Astrocyte (in vitro differentiated cells and primary cell): ENCODE measurements around the gene INPP4B.

Experiments
- CTCF ChIP-seq: IDR thresholded peaks from 2 replicates; pipeline ENCODE4 v1.5.1; 2011; ENCODE audit warnings: low read depth, mild to moderate bottlenecking, inconsistent platforms, low read length, moderate library complexity; ENCODE audit not compliant: insufficient read depth
- EZH2 ChIP-seq: IDR thresholded peaks from 2 replicates; pipeline ENCODE4 v1.6.1; 2012; ENCODE audit warnings: mild to moderate bottlenecking, low read length, inconsistent platforms; ENCODE audit not compliant: insufficient read depth

DNA sequence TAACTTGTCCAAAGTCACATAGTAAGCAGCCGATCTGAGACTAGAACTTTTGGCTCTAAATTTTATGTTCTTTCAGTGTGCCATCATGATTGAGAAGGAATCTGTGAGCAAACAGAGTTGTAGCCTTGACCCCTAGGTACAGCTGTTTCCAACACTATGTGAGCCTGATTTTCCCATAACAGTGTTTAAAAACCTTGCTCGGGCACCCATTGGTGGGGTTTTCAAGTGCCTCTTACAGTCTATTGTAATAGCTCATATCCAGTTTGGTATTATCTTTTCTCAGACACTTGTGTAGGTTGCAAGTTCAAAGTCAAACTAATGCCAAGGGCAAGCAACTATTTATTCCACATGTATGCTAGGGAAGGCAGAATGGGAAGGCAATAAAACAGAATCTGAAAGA lies 467.9 kb downstream of the INPP4B start:
- TF ChIP-seq CTCF = no peak
- no peak for TF ChIP-seq EZH2
